ENCODE results near the gene DCUN1D2. TPM values are rescaled to one million over a fixed set of nuclear protein-coding genes. Genes with fewer than 3 reads are reported as not detected.

DCUN1D2 gene
- total RNA-seq: 5.7 and 17.3 TPM in 2 replicates

DNA sequence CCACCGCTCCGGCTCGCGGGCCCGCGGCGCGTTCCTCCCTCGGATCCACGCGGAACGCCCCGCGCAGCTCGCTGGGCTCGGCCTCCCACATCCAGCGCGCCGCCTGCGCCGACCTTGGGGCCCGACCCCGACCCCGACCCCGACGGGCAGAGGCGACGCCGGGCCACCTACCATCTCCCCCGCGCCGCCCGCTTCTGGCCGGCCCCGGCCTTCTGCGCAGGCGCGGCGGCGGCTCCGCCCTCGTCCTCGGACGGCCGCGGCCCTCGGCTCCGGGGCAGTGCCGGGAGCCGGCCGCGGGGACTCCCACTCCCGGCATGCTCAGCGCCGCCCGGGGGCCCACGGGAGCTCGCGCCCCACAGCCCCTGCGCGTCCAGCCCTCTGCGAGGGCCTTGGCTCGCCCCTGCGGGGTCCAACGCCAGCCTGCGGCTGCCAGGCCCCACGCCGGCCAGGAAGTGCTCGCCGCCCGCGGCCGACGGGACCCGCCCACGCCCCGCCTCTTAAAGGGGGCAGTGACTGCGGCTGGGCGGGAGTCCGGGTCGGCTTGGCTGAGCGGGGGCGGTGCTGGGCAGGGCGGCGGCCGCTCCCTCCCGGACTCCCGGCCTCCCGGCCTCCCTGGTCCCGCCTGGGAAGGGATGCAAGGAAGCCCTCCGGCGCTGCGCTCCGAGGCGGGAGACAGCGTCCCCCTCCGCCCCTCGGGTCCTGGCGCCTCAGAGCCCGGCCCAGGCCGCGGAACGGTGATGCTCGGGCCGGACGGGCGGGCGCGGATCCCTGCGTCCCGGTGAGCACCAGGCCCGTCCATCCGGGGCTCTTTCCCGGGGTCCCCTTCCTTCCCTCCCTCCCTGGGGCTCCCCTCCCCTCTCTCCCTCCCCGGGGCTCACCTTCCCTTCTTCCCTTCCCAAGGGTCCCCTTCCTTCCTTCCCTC is at the start of gene DCUN1D2:
Gene DCUN1D2 (minus strand): TSS at position 216 of the 922 bp plus-strand sequence. CDS start 42 bp downstream, at position 174.

DNA sequence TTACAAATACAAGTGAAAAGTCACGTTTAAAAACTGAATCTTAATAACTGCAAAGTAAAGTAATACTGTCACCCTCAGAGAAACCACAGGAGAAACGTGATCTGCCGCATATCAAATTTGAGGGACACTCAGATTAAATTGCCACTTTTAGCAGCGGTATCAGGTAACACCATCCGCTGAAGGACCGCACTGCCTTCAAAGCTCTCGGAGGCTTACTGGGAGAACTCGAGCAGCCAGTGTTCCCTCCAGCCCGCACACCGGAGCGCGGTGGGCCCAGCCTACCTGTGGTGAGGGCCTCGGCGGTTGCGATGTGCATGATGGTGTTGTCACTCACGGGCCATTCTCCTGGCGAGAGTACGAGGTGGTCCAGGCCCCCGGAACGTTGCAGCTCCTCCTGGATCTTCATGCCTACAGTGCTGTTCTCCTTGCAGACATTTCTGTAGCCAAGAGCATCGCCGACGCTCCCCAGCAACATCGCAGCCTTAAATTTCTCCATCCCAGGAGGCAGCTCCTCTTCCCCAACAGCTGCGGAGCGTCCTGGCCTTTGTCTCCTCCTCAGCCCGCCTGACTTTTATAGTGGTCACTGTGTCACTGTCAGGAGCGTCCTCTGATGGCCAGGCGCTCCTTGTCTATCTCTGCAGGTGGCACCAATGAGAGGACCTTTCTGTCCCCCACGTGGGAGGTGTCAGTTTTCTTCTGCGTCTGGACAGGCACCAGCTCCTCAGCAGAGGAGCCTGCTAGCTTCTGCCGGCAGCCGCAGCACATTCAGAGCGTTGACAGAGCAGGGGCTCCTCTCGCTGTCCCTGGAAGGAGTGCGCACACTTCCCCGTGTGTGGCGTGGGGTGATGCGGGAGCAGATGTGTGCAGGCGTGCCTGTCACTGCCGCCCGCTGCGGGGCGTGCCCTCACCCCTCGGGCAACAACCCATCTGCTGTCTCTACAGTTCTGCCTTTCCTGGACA is 37.3 kb downstream of the DCUN1D2 start, which contains the start of gene ADPRHL1:
Gene ADPRHL1 (minus strand): TSS at position 547 of the 960 bp plus-strand sequence. CDS start 51 bp downstream, at position 496.

Other genes with a start within 250 kb of the DCUN1D2 start
- gene LAMP1, start 193.5 kb downstream of the DCUN1D2 start, total RNA-seq: 153 and 213 TPM in 2 replicates
- 1.2 and 5.9 TPM in 2 replicates for gene GRTP1, start 126.6 kb downstream of the DCUN1D2 start, total RNA-seq
- 0.56 and 1.9 TPM in 2 replicates for gene ADPRHL1, start 37.2 kb downstream of the DCUN1D2 start, total RNA-seq
- 64.0 and 74.0 TPM in 2 replicates for gene TFDP1, start 94.0 kb upstream of the DCUN1D2 start, total RNA-seq
- not detected in 2 replicates for gene ATP4B, start 167.5 kb upstream of the DCUN1D2 start, total RNA-seq
- not detected in 2 replicates for gene GRK1, start 176.5 kb upstream of the DCUN1D2 start, total RNA-seq

Data from epithelial cell of alveolus of lung (primary cell).